Thyroid gland (tissue), 4 donors: ENCODE results near the gene USP36. TPM values are rescaled to one million over a fixed set of nuclear protein-coding genes. Genes with fewer than 3 reads are reported as not detected.
A peak's percentile ranks its signal among the peaks of the same experiment; 100 is the strongest.
"Not testable (repeated sequence)": the region's sequence is repeated elsewhere in the genome, so short reads cannot be mapped to it uniquely, and the experiment has no call there.

Experiments
- DNase-seq, 2 donors: peaks; one replicate each; pipeline ENCODE4 v3.0.0-alpha.2; 2019
- H3K27ac ChIP-seq, 3 donors: fragments of 200-600 bp; sonication (generic); 1 replicate in 2 of 3; 2 replicates in 1 of 3; pipeline ENCODE4 v1.5.1; 2016 to 2019; ENCODE audit warnings: mild to moderate bottlenecking in 1 of 3, moderate library complexity in 1 of 3
- H3K27me3 ChIP-seq: fragments of 200-600 bp; sonication (generic); one replicate; pipeline ENCODE4 v1.5.1; 2019
- H3K36me3 ChIP-seq, 2 donors: fragments of 200-600 bp; sonication (generic); one replicate each; pipeline ENCODE4 v1.5.1; 2016 to 2019
- H3K4me1 ChIP-seq, 2 donors: fragments of 200-600 bp; sonication (generic); one replicate each; pipeline ENCODE4 v1.5.1; 2017 to 2019
- H3K4me3 ChIP-seq, 3 donors: fragments of 200-600 bp; sonication (generic); replicated peaks in 1 of 3; 1 replicate in 2 of 3; 2 replicates in 1 of 3; pipeline ENCODE4 v1.5.1; 2016; ENCODE audit warnings: mild to moderate bottlenecking in 1 of 3
- H3K9me3 ChIP-seq: fragments of 200-600 bp; sonication (generic); one replicate; pipeline ENCODE4 v1.5.1; 2017
- CTCF ChIP-seq, 6 experiments: fragments of 200-600 bp in 3 of 6; fragments of 450-650 bp in 3 of 6; sonication (generic) in 3 of 6; IDR thresholded peaks; one replicate each; pipeline ENCODE4 v1.5.1; 2016 to 2019; ENCODE audit warnings: antibody characterized with exemption in 6 of 6, mild to moderate bottlenecking in 2 of 6, inconsistent platforms in 1 of 6, moderate library complexity in 1 of 6
- POLR2A ChIP-seq, 2 donors: fragments of 450-650 bp; IDR thresholded peaks; one replicate each; pipeline ENCODE4 v1.6.1; 2017; ENCODE audit warnings: antibody characterized with exemption in 2 of 2, mild to moderate bottlenecking in 2 of 2, moderate library complexity in 1 of 2
- WGBS, 2 donors: methylation state at CpG; one replicate each; pipeline ENCODE4 v1.1.5; 2017; 5-methylcytosine and 5-hydroxymethylcytosine counted together
- intact Hi-C: fragments of 100-400 bp; cut with DNase I; formaldehyde crosslinking; loops from one replicate; pipeline ENCODE4 v1.15.1; 2023
- total RNA-seq, 4 donors: library from RNA; depleted of rRNA; stranded (reverse); fragments of >200 nt; gene quantifications; one replicate each; pipeline ENCODE4 v1.2.3, GENCODE V29; 2016

The USP36 gene
- total RNA-seq, 4 donors from 2014 or later = 33.9 to 61.5 (median 46.6) TPM

DNA sequence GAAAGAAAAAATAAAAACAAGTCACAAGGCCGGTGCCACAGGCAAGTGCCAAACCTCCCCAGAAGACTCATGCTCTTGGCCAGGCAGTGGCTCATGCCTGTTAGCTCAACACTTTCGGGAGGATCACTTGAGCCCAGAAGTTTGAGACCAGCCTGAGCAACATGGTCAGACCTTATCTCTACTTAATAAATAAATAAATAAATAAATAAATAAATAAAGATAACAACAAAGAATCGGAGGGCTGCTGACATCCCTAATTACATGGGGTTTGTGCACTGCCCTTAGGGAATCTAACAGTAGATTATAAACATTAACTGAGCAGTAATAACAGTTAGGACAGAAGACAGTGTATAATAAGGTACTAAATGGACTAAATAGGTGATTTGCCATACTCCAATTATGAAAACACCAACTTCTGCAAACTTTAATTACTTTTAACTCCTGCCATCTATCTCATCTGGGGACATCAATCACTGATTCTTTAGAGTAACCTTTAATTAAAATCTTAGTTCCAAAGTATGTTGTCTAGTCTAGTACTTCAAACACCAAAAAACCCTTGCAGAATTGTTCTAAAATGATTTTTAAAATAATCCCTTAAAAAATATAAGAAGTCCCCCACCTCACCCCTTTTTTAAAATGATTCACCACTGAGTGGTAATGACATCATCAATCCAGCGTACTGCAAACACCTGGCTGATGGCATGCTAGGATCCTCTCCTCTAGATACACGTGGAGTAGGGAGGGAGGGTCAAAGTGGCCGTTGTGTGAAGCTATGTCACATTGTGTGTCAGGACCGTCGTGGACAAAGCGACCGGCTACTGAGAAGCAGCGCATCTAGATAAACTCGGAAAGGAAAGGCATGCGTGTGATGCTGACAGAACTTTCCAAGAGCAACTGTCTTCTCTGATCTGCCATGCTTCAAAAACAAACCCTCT, 87.0 kb downstream of the USP36 start:
- DNase-seq = no peak
- H3K4me3 ChIP-seq = no peak overlapping the region
- H3K4me1 ChIP-seq = peaks cover 20 to 26% of the 10 kb centered on the region in 2 donors
- no peaks in the 10 kb centered on the region for H3K27me3 ChIP-seq
- no peaks in the 10 kb centered on the region for H3K36me3 ChIP-seq
- H3K9me3 ChIP-seq = no peaks in the 10 kb centered on the region
- no peak overlapping the region for H3K27ac ChIP-seq
- intact Hi-C loops = no loop called here
- no peak for TF ChIP-seq POLR2A (IDR thresholded peaks at IDR 0.05)
- TF ChIP-seq CTCF (IDR thresholded peaks at IDR 0.05) = no peak
- WGBS, 2 donors = 88 to 91% methylated on average over 13 of the region's 13 CpGs

DNA sequence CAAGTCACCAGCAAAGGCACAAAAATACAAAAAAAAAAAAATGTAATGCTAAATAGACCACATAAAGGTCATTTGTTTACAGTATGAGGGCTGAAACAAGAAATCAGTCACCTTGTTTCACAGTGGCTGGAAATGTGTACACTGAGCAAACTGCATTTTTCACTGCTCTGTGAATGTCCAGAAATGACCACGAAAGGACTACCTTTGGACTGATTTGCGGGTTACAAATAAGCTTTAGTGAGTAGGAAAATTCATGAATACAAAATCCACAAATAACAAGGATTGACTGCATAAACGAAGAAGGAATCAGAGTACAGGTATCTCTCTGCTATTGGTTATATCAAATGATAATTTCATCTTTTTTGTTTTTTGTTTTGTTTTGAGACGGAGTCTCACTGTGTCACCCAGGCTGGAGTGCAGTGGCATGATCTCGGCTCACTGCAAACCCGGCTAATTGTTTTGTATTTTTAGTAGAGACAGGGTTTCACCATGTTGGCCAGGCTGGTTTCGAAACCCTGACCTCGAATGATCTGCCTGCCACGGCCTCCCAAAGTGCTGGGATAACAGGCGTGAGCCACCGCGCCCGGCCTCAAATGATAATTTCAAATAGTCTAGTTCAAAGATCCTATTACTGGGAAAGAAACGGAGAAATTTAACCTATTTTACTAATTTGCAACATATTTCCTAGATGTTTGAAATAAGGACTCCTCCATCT, 89.0 kb downstream of the USP36 start:
- TF ChIP-seq CTCF (IDR thresholded peaks at IDR 0.05) (no peak), POLR2A (IDR thresholded peaks at IDR 0.05) (no peak)
- peaks cover 24 to 35% of the 10 kb centered on the region in 2 donors for H3K4me1 ChIP-seq
- no peak overlapping the region for H3K27ac ChIP-seq
- no peak for DNase-seq
- H3K9me3 ChIP-seq = no peaks in the 10 kb centered on the region
- 93 to 94% methylated on average over 14 of the region's 14 CpGs for whole genome bisulfite sequencing, 2 donors
- no peaks in the 10 kb centered on the region for H3K36me3 ChIP-seq
- no peaks in the 10 kb centered on the region for H3K27me3 ChIP-seq
- H3K4me3 ChIP-seq = no peak overlapping the region
- intact Hi-C loops = no loop called here

- H3K9me3 ChIP-seq, H3K27ac ChIP-seq, DNase-seq, H3K4me3 ChIP-seq, H3K36me3 ChIP-seq, H3K27me3 ChIP-seq, intact Hi-C loops: not testable (repeated sequence)
- 98 to 100% methylated on average over 5 of the region's 5 CpGs for WGBS, 2 donors
- H3K4me1 ChIP-seq = peaks cover 30 to 42% of the 10 kb centered on the region in 2 donors
Measured at GRCh38 chr17:78751000-78751399, 89.6 kb downstream of the USP36 start.

- intact Hi-C loops = loop anchor here (10.0 kb wide), 1 partner anchor 254 kb away; no protein-coding TSS in a partner anchor
- H3K4me1 ChIP-seq = peaks cover 41 to 51% of the 10 kb centered on the region in 2 donors
Measured at GRCh38 chr17:78748730-78749317, 91.8 kb downstream of the USP36 start.

More at GRCh38 chr17:78748730-78749317, 91.8 kb downstream of the USP36 start:
- TF ChIP-seq POLR2A (IDR thresholded peaks at IDR 0.05) (no peak), CTCF (IDR thresholded peaks at IDR 0.05) (no peak)
- Histone ChIP-seq H3K27ac (peak overlapping the region in 2 of 3 donors; percentile 66 to 78), H3K36me3 (no peaks in the 10 kb centered on the region), H3K27me3 (no peaks in the 10 kb centered on the region), H3K4me3 (no peak overlapping the region), H3K9me3 (no peaks in the 10 kb centered on the region)
- no peak for DNase-seq
- 79 to 85% methylated on average over 8 of the region's 8 CpGs for WGBS, 2 donors
